Skeletal muscle cell (primary cell): ENCODE measurements around the gene GAGE12E.
"Not testable (repeated sequence)": the region's sequence is repeated elsewhere in the genome, so short reads cannot be mapped to it uniquely, and the experiment has no call there.

ENCODE experiments used
- DNase-seq: peaks from one replicate; pipeline ENCODE4 v3.0.0-alpha.2; 2010; ENCODE audit warnings: low read depth
- H3K4me3 ChIP-seq: 2 replicates; pipeline ENCODE4 v1.5.1; 2011; ENCODE audit warnings: low read depth, mild to moderate bottlenecking, control low read depth, low read length, moderate library complexity

GAGE12E gene

GRCh38 chrX:49550989-49551388 lies at the start of gene GAGE12E:
TSS of gene GAGE12E (plus strand) at chrX:49551289. CDS start at chrX:49552444, 1,155 bp downstream.
- DNase-seq, H3K4me3 ChIP-seq: not testable (repeated sequence)

GRCh38 chrX:49531877-49532276 lies 19.2 kb upstream of the GAGE12E start, which contains the start of gene GAGE12C:
TSS of gene GAGE12C (plus strand) at chrX:49532177. CDS start at chrX:49533332, 1,155 bp downstream.
- not testable (repeated sequence) for DNase-seq, H3K4me3 ChIP-seq

- not testable (repeated sequence) for H3K4me3 ChIP-seq, DNase-seq
Measured at GRCh38 chrX:49541433-49541832, 9.7 kb upstream of the GAGE12E start, which contains the start of gene GAGE12D. TSS of gene GAGE12D (plus strand) at chrX:49541733. CDS start at chrX:49542888, 1,155 bp downstream.

- DNase-seq, H3K4me3 ChIP-seq: not testable (repeated sequence)
Measured at GRCh38 chrX:49560542-49560941, 9.5 kb downstream of the GAGE12E start, which contains the start of gene GAGE12F. TSS of gene GAGE12F (plus strand) at chrX:49560842. CDS start at chrX:49561997, 1,155 bp downstream.

- not testable (repeated sequence) for DNase-seq, H3K4me3 ChIP-seq
Measured at GRCh38 chrX:49568728-49569127, 17.6 kb downstream of the GAGE12E start.

GRCh38 chrX:49569152-49569551 lies 18.1 kb downstream of the GAGE12E start:
- DNase-seq, H3K4me3 ChIP-seq: not testable (repeated sequence)

- not testable (repeated sequence) for DNase-seq
Measured at GRCh38 chrX:49570100-49570499, 19.0 kb downstream of the GAGE12E start, which contains the start of gene GAGE12G. TSS of gene GAGE12G (plus strand) at chrX:49570400. CDS start at chrX:49571555, 1,155 bp downstream.

GRCh38 chrX:49579649-49580048 lies 28.6 kb downstream of the GAGE12E start, which contains the start of gene GAGE12H:
TSS of gene GAGE12H (plus strand) at chrX:49579949. CDS start at chrX:49581104, 1,155 bp downstream.
- not testable (repeated sequence) for DNase-seq

More at GRCh38 chrX:49570100-49570499, 19.0 kb downstream of the GAGE12E start, which contains the start of gene GAGE12G:
- H3K4me3 ChIP-seq = not testable (repeated sequence)

GRCh38 chrX:49589196-49589595 lies 38.1 kb downstream of the GAGE12E start, which contains the start of gene GAGE2A:
TSS of gene GAGE2A (plus strand) at chrX:49589496. CDS start at chrX:49590651, 1,155 bp downstream.
- DNase-seq, H3K4me3 ChIP-seq: not testable (repeated sequence)

More at GRCh38 chrX:49579649-49580048, 28.6 kb downstream of the GAGE12E start, which contains the start of gene GAGE12H:
- not testable (repeated sequence) for H3K4me3 ChIP-seq

GRCh38 chrX:49589769-49590478 lies 38.8 kb downstream of the GAGE12E start:
- not testable (repeated sequence) for DNase-seq, H3K4me3 ChIP-seq

- not testable (repeated sequence) for DNase-seq, H3K4me3 ChIP-seq
Measured at GRCh38 chrX:49590488-49590887, 39.4 kb downstream of the GAGE12E start.

GRCh38 chrX:49598720-49599119 lies 47.6 kb downstream of the GAGE12E start, which contains the start of gene GAGE1:
TSS of gene GAGE1 (plus strand) at chrX:49599020. CDS start at chrX:49600175, 1,155 bp downstream.
- not testable (repeated sequence) for H3K4me3 ChIP-seq, DNase-seq
